Caco-2 (cell line): ENCODE data around the gene RNF128. TPM values are rescaled to one million over a fixed set of nuclear protein-coding genes. Genes with fewer than 3 reads are reported as not detected.

Source experiments
- BruUV-seq: library from RNA; stranded (reverse); fragments of 400-500 nt; replicated peaks from 2 replicates; lab custom pipeline; 2021; lab: Mats Ljungman, UMichigan
- CTCF ChIA-PET: fragments of 300-600 bp; sonication (Branson Sonifier 250); formaldehyde crosslinking; loops from one replicate; lab custom pipeline; 2022; ENCODE audit warnings: antibody characterized with exemption; lab: Charles Lee
- POLR2A ChIA-PET: fragments of 300-600 bp; sonication (Branson Sonifier 250); formaldehyde crosslinking; loops from one replicate; lab custom pipeline; 2022; ENCODE audit warnings: antibody characterized with exemption; lab: Charles Lee
- DNase-seq, 2 experiments: peaks; one replicate each; pipeline versions ENCODE4 v3.0.0 to v3.0.0-alpha.2; 2020 to 2022
- H3K27me3 ChIP-seq: replicated peaks from 2 replicates; pipeline ENCODE4 v1.6.0; 2011; ENCODE audit warnings: low read length; ENCODE audit not compliant: control insufficient read depth, insufficient read depth
- H3K36me3 ChIP-seq: 2 replicates; pipeline ENCODE4 v1.5.1; 2011; ENCODE audit warnings: low read length; ENCODE audit not compliant: control insufficient read depth, insufficient read depth
- H3K4me1 ChIP-seq: fragments of 250-450 bp; sonication (Bioruptor Pico); 2 replicates; pipeline ENCODE4 v1.5.1; 2020; ENCODE audit warnings: mild to moderate bottlenecking
- H3K4me3 ChIP-seq: 2 replicates; pipeline ENCODE4 v1.5.1; 2011; ENCODE audit warnings: low read depth, mild to moderate bottlenecking, control low read depth, low read length
- H3K9me3 ChIP-seq: fragments of 250-450 bp; sonication (Bioruptor Pico); 2 replicates; pipeline ENCODE4 v1.5.1; 2020; ENCODE audit warnings: mild to moderate bottlenecking, moderate library complexity
- H3K27ac Mint-ChIP-seq: one replicate; pipeline ENCODE4 v1.8.0; 2022; ENCODE audit warnings: mixed read lengths; ENCODE audit not compliant: unreplicated experiment
- H3K27me3 Mint-ChIP-seq: one replicate; pipeline ENCODE4 v1.8.0; 2022; ENCODE audit warnings: mixed read lengths; ENCODE audit not compliant: insufficient read depth, unreplicated experiment
- H3K36me3 Mint-ChIP-seq: one replicate; pipeline ENCODE4 v1.8.0; 2022; ENCODE audit warnings: mild to moderate bottlenecking, mixed read lengths; ENCODE audit not compliant: insufficient read depth, unreplicated experiment
- H3K4me1 Mint-ChIP-seq: one replicate; pipeline ENCODE4 v1.8.0; 2022; ENCODE audit warnings: low read depth, mixed read lengths; ENCODE audit not compliant: unreplicated experiment
- H3K4me3 Mint-ChIP-seq: one replicate; pipeline ENCODE4 v1.8.0; 2022; ENCODE audit warnings: mild to moderate bottlenecking, moderate library complexity, mixed read lengths; ENCODE audit not compliant: unreplicated experiment
- H3K9me3 Mint-ChIP-seq: one replicate; pipeline ENCODE4 v1.8.0; 2022; ENCODE audit warnings: mixed read lengths; ENCODE audit not compliant: unreplicated experiment
- intact Hi-C: fragments of 100-400 bp; cut with micrococcal nuclease; formaldehyde crosslinking; loops from one replicate; pipeline ENCODE4 v1.10.0; 2022; ENCODE audit not compliant: unreplicated experiment
- total RNA-seq: library from RNA; stranded (reverse); gene quantifications from 2 replicates; pipeline ENCODE4 v1.2.3, GENCODE V29; 2022
- TF ChIP-seq, protein P1 (sequence below), 2 experiments: fragments of 200-600 bp in 1 of 2; IDR thresholded peaks; 1 replicate in 1 of 2; 2 replicates in 1 of 2; pipeline versions ENCODE4 v1.5.1 to v1.8.0; 2011 to 2022; ENCODE audit warnings: antibody characterized with exemption in 1 of 2, control low read depth in 1 of 2, inconsistent platforms in 1 of 2, low read depth in 1 of 2, low read length in 1 of 2, mild to moderate bottlenecking in 1 of 2, moderate library complexity in 1 of 2; ENCODE audit not compliant: insufficient read depth in 1 of 2, severe bottlenecking in 1 of 2, unreplicated experiment in 1 of 2

RNF128 gene
- total RNA-seq, 1 experiment from 2014 or later = 42.4 TPM

- no peaks in the 10 kb centered on the region for H3K9me3 Mint-ChIP-seq
- H3K4me3 Mint-ChIP-seq = peak overlapping the region; percentile 60
- CTCF ChIA-PET = no interaction called here
- H3K27me3 ChIP-seq = no peaks in the 10 kb centered on the region
- H3K4me1 ChIP-seq = peaks cover 37% of the 10 kb centered on the region
- H3K27ac Mint-ChIP-seq = peak overlapping the region; percentile 90
- TF ChIP-seq, protein P1, sequence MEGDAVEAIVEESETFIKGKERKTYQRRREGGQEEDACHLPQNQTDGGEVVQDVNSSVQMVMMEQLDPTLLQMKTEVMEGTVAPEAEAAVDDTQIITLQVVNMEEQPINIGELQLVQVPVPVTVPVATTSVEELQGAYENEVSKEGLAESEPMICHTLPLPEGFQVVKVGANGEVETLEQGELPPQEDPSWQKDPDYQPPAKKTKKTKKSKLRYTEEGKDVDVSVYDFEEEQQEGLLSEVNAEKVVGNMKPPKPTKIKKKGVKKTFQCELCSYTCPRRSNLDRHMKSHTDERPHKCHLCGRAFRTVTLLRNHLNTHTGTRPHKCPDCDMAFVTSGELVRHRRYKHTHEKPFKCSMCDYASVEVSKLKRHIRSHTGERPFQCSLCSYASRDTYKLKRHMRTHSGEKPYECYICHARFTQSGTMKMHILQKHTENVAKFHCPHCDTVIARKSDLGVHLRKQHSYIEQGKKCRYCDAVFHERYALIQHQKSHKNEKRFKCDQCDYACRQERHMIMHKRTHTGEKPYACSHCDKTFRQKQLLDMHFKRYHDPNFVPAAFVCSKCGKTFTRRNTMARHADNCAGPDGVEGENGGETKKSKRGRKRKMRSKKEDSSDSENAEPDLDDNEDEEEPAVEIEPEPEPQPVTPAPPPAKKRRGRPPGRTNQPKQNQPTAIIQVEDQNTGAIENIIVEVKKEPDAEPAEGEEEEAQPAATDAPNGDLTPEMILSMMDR (IDR thresholded peaks at IDR 0.05; ENCODE audit: insufficient read depth in 1 of 2, low read depth in 1 of 2, low read length in 1 of 2, severe bottlenecking in 1 of 2, unreplicated experiment in 1 of 2) = no peak
- H3K36me3 Mint-ChIP-seq = no peaks in the 10 kb centered on the region
- TSS peak; percentile 43 for BruUV-seq
- intact Hi-C loops = loop anchor here (1.0 kb wide), 3 partner anchors 10 to 26 kb away; partner anchors contain the start of gene RNF128
- peaks cover 24% of the 10 kb centered on the region for H3K4me1 Mint-ChIP-seq
- H3K36me3 ChIP-seq = no peaks in the 10 kb centered on the region
- no peaks in the 10 kb centered on the region for H3K9me3 ChIP-seq
- no peak overlapping the region for H3K4me3 ChIP-seq
- POLR2A ChIA-PET = interaction anchor here (1.3 kb wide), 1 partner anchor 23 kb away, joined by 4 read pairs; no protein-coding TSS in a partner anchor
- DNase-seq = no peak
- H3K27me3 Mint-ChIP-seq = no peaks in the 10 kb centered on the region
These were observed 10.0 kb upstream of the RNF128 start for GRCh38 chrX:106716463-106716862.

- intact Hi-C loops = no loop called here
These were observed 7.8 kb upstream of the RNF128 start for GRCh38 chrX:106718709-106719108.

GRCh38 chrX:106725931-106726330, 570 bp upstream of the RNF128 start:
- CTCF ChIA-PET = no interaction called here
- H3K36me3 ChIP-seq = no peaks in the 10 kb centered on the region; the same call in 1 of the 2 replicates
- peak overlapping the region; percentile 88 for H3K4me3 Mint-ChIP-seq
- peak overlapping the region; percentile 88 for H3K4me3 ChIP-seq
- H3K27me3 Mint-ChIP-seq = no peaks in the 10 kb centered on the region
- H3K27ac Mint-ChIP-seq = peak overlapping the region; percentile 70
- no peak for DNase-seq
- peaks cover 24% of the 10 kb centered on the region for H3K4me1 ChIP-seq
- BruUV-seq = TSS peak; percentile 81
- POLR2A ChIA-PET = interaction anchor here (1.1 to 1.6 kb wide), 2 partner anchors 33 to 55 kb away, joined by 5 to 8 read pairs; no protein-coding TSS in a partner anchor
- H3K27me3 ChIP-seq = no peaks in the 10 kb centered on the region
- TF ChIP-seq, protein P1 (IDR thresholded peaks at IDR 0.05; ENCODE audit: insufficient read depth in 1 of 2, low read depth in 1 of 2, low read length in 1 of 2, severe bottlenecking in 1 of 2, unreplicated experiment in 1 of 2) = no peak
- no peaks in the 10 kb centered on the region for H3K9me3 ChIP-seq
- H3K4me1 Mint-ChIP-seq = peaks cover 4% of the 10 kb centered on the region
- H3K36me3 Mint-ChIP-seq = peaks cover 10% of the 10 kb centered on the region
- intact Hi-C loops = loop anchor here (1.0 to 5.0 kb wide), 5 partner anchors 10 to 76 kb away; partner anchors contain the start of gene TBC1D8B
- H3K9me3 Mint-ChIP-seq = no peaks in the 10 kb centered on the region

More at GRCh38 chrX:106718709-106719108, 7.8 kb upstream of the RNF128 start:
- H3K9me3 Mint-ChIP-seq = no peaks in the 10 kb centered on the region
- no peaks in the 10 kb centered on the region for H3K36me3 Mint-ChIP-seq
- ChIA-PET POLR2A (no interaction called here), CTCF (interaction anchor here (1.2 kb wide), 1 partner anchor 151 kb away, joined by 3 read pairs; no protein-coding TSS in a partner anchor)
- no peaks in the 10 kb centered on the region for H3K27me3 Mint-ChIP-seq
- BruUV-seq = no TSS peak
- H3K27me3 ChIP-seq = no peaks in the 10 kb centered on the region
- peaks cover 24% of the 10 kb centered on the region for H3K4me1 Mint-ChIP-seq
- H3K4me3 ChIP-seq = no peak overlapping the region
- no peak overlapping the region for H3K4me3 Mint-ChIP-seq
- peak in 1 of 2 experiments; percentile 35 for DNase-seq
- H3K27ac Mint-ChIP-seq = peak overlapping the region; percentile 39
- TF ChIP-seq, protein P1 (IDR thresholded peaks at IDR 0.05; ENCODE audit: insufficient read depth in 1 of 2, low read depth in 1 of 2, low read length in 1 of 2, severe bottlenecking in 1 of 2, unreplicated experiment in 1 of 2) = no peak
- peaks cover 45% of the 10 kb centered on the region for H3K4me1 ChIP-seq
- H3K36me3 ChIP-seq = no peaks in the 10 kb centered on the region
- H3K9me3 ChIP-seq = no peaks in the 10 kb centered on the region
